ENCODE measurements around the gene SF3B1. TPM values are rescaled to one million over a fixed set of nuclear protein-coding genes. Genes with fewer than 3 reads are reported as not detected.
A peak's percentile ranks its signal among the peaks of the same experiment; 100 is the strongest.
"Not testable (repeated sequence)": the region's sequence is repeated elsewhere in the genome, so short reads cannot be mapped to it uniquely, and the experiment has no call there.

SF3B1 gene
- total RNA-seq, 1 experiment from 2014 or later, result 292 TPM

DNA sequence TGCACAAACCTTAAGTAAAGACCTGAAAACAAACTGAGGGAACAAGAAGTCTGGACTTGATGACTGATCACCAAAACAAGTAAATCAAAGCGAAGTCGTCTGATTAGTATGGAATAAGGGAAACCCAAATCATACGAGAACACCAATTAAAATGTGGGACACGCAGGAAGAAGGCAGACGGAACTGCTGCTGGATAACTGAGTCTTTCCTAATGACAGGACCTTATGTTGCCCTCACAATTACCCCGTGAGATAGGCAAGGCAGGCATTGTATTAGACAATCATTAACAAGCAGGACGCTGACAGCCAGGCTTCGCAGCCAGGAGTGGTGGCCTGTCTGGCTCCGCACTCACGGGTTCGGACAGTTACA, 17.9 kb upstream of the SF3B1 start:
- Histone ChIP-seq H3K9me3 (replicated peaks) (no peaks in the 10 kb centered on the region), H3K27ac (peak overlapping the region; percentile 50), H3K27me3 (no peaks in the 10 kb centered on the region), H3K4me1 (peaks cover 4% of the 10 kb centered on the region; the same call in 1 of the 2 replicates), H3K4me3 (peak overlapping the region; percentile 81), H3K36me3 (0 out of 2 replicates have a peak, but pooled peaks cover 2% of the 10 kb centered on the region)
- no peak for DNase-seq

- not testable (repeated sequence) for H3K4me3 ChIP-seq; H3K27ac ChIP-seq; DNase-seq; H3K9me3 ChIP-seq (replicated peaks); H3K4me1 ChIP-seq; H3K27me3 ChIP-seq; H3K36me3 ChIP-seq
Measured at GRCh38 chr2:197450935-197451358, 16.1 kb upstream of the SF3B1 start.

GRCh38 chr2:197450465-197450864, 15.6 kb upstream of the SF3B1 start:
- no peak overlapping the region for H3K4me3 ChIP-seq
- DNase-seq, result no peak

DNA sequence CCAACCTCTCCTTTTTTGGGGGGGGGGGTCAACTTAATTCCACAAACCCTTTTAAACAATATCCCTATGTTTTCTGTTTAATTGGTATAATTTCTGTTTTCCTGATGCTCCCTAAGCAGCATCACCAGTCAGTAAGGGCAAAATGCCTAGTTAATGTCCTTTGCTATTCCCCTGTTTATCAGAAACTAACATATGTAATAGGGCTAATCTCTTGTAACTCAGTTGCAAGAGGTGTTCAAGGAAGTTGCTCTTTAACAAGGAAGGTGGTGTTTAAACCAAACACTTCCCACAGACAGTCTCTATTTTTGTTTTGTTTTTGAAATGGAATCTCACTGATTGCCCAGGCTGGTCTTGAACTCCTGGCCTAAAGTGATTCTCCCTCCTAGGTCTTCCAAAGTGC, 12.0 kb upstream of the SF3B1 start:
- no peaks in the 10 kb centered on the region for H3K27me3 ChIP-seq
- H3K36me3 ChIP-seq, result no peaks in the 10 kb centered on the region
- H3K27ac ChIP-seq, result no peak overlapping the region
- no peak for DNase-seq
- H3K4me1 ChIP-seq, result no peaks in the 10 kb centered on the region
- H3K9me3 ChIP-seq (replicated peaks), result no peaks in the 10 kb centered on the region
- H3K4me3 ChIP-seq, result no peak overlapping the region

More at GRCh38 chr2:197450465-197450864, 15.6 kb upstream of the SF3B1 start:
- H3K36me3 ChIP-seq, result 0 out of 2 replicates have a peak, but pooled peaks cover 2% of the 10 kb centered on the region
- H3K27ac ChIP-seq, result no peak overlapping the region
- H3K27me3 ChIP-seq, result no peaks in the 10 kb centered on the region
- peaks cover 4% of the 10 kb centered on the region; the same call in 1 of the 2 replicates for H3K4me1 ChIP-seq
- H3K9me3 ChIP-seq (replicated peaks), result no peaks in the 10 kb centered on the region

GRCh38 chr2:197445746-197446145, 10.9 kb upstream of the SF3B1 start:
- DNase-seq, result no peak
- Histone ChIP-seq H3K36me3 (no peaks in the 10 kb centered on the region), H3K27ac (no peak overlapping the region), H3K4me3 (no peak overlapping the region), H3K9me3 (replicated peaks) (no peaks in the 10 kb centered on the region), H3K4me1 (no peaks in the 10 kb centered on the region), H3K27me3 (no peaks in the 10 kb centered on the region)

DNA sequence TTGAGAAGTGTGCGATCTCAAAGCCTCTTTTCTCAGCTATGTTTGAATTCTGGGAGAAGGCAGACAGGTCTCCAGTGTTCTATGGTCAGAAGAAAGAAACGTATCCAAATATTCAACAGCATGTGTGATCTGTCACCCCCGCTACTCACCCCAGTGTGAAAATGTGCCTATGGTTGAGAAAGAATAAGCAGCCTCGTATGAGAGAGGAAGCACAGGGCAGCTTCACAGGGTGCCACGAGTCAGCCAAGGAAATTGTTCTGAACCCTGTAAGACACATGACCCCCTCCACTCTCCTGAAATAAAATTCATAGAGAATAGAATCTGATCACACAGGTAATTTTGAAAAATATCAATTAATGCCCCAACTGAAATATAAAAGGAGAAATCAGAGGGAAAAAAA, 8.0 kb upstream of the SF3B1 start:
- Histone ChIP-seq H3K36me3 (no peaks in the 10 kb centered on the region), H3K4me1 (no peaks in the 10 kb centered on the region), H3K27me3 (no peaks in the 10 kb centered on the region), H3K9me3 (replicated peaks) (no peaks in the 10 kb centered on the region), H3K4me3 (no peak overlapping the region), H3K27ac (no peak overlapping the region)
- DNase-seq, result no peak

DNA sequence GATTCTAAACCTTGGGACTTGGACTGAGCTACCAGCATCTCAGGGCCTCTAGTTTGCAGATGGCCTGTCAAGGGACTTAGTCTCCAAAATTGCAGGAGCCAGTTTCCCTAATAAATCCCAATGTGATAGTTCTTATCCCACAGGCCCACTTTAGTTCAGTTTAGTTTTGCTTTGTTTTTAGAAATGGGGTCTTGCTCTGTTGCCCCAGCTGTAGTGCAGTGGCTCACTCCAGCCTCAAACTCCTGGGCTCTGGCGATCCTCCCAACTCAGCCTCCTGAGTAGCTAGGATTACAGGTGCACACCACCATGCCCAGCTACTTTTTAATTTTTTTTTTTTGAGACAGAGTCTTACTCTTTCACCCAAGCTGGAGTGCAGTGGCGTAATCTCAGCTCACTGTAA, 2.6 kb upstream of the SF3B1 start:
- Histone ChIP-seq H3K9me3 (replicated peaks) (no peaks in the 10 kb centered on the region), H3K4me3 (no peak overlapping the region), H3K27ac (no peak overlapping the region), H3K36me3 (no peaks in the 10 kb centered on the region; the same call in 1 of the 2 replicates), H3K27me3 (no peaks in the 10 kb centered on the region), H3K4me1 (0 out of 2 replicates have a peak, but pooled peaks cover 5% of the 10 kb centered on the region)
- DNase-seq, result no peak

DNA sequence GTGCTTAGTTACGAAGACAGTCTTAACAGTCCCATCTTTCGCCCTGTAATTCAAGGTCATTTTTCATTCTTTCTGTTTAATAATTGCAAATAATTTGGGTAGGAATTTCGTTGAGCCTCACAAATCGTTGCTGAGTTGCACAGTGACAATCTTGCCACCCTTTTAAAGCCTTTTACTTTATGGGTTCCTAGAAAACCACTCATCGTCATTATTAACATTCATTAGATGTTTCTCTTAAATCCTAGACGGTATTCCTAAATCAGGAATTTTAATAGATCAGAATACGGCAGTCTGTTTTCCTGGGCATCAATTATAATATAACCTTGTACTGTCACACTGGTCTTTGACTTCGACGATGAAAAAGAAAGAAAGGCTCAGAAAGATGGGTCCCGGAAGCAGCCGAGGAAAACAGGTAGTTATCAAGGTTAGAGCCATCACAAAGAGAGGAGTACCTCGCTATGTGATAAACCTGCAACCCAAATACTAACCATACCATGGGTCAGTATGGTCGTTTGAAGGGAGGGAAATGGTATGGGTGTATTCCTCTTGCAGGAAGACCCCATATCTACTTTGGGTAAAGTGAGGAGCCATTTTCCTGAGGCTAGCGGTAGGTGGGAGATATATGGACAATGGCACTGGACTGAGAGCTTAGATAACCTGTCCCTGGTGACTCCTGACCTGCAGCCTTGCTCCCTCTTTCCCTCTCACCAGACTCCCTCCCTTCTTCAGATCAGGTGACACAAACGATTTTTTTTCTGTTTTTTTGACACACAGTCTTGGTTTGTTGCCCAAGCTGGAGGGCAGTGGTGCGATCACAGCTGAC, 981 bp upstream of the SF3B1 start:
- peak in 1 of 2 experiments; percentile 28 for DNase-seq
- Histone ChIP-seq H3K27ac (peak overlapping the region; percentile 96), H3K4me1 (0 out of 2 replicates have a peak, but pooled peaks cover 5% of the 10 kb centered on the region), H3K36me3 (no peaks in the 10 kb centered on the region; the same call in 1 of the 2 replicates), H3K9me3 (replicated peaks) (no peaks in the 10 kb centered on the region), H3K27me3 (no peaks in the 10 kb centered on the region), H3K4me3 (peak overlapping the region; percentile 89)

DNA sequence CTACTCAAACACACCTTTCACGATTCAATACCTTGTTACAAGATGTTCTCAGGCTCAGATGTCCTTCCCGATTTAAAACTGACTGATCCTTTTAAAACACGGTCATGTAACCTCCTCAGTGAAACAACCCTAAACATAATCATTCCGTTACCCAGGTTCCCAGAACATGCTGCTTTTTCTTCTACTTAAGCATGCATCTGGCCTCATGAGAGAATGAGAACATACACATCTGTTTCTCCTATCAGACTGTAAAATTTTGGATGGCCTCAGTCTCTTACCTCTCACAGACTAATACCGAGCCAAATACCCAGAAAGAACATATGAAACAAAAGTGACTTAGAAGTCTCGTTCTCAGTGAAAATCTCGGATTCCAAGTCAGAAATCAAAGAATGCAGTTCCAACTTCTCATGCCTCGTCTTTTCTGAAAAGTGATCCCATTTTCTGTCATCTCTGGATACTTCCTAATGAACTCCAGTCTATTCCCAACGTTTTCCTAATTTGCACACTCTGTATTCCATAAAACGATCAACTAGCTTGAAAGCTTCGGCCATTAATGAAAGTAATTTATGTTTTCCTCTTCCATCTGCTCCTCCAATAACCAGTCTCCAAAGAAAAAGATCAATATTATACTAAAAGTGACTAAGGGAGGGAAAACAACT, 919 bp downstream of the SF3B1 start:
- DNase-seq, result peak in 1 of 2 experiments; percentile 11
- peak overlapping the region; percentile 89 for H3K4me3 ChIP-seq
- no peaks in the 10 kb centered on the region for H3K27me3 ChIP-seq
- no peaks in the 10 kb centered on the region for H3K9me3 ChIP-seq (replicated peaks)
- peaks cover 5% of the 10 kb centered on the region; the same call in 1 of the 2 replicates for H3K36me3 ChIP-seq
- H3K27ac ChIP-seq, result peak overlapping the region; percentile 96
- H3K4me1 ChIP-seq, result 0 out of 2 replicates have a peak, but pooled peaks cover 5% of the 10 kb centered on the region

GRCh38 chr2:197432527-197432926, 2.3 kb downstream of the SF3B1 start:
- not testable (repeated sequence) for H3K27ac ChIP-seq; DNase-seq; H3K36me3 ChIP-seq; H3K4me1 ChIP-seq; H3K4me3 ChIP-seq; H3K27me3 ChIP-seq; H3K9me3 ChIP-seq (replicated peaks)

- Histone ChIP-seq H3K4me1 (0 out of 2 replicates have a peak, but pooled peaks cover 5% of the 10 kb centered on the region), H3K27me3 (no peaks in the 10 kb centered on the region), H3K9me3 (replicated peaks) (no peaks in the 10 kb centered on the region), H3K36me3 (peaks cover 10% of the 10 kb centered on the region; the same call in 1 of the 2 replicates), H3K27ac (no peak overlapping the region), H3K4me3 (no peak overlapping the region)
- DNase-seq, result no peak
Measured at GRCh38 chr2:197431858-197432257, 3.0 kb downstream of the SF3B1 start.

GRCh38 chr2:197427986-197428385, 6.8 kb downstream of the SF3B1 start:
- Histone ChIP-seq H3K4me1 (0 out of 2 replicates have a peak, but pooled peaks cover 2% of the 10 kb centered on the region), H3K4me3 (no peak overlapping the region), H3K27me3 (no peaks in the 10 kb centered on the region), H3K36me3 (peaks cover 18% of the 10 kb centered on the region; the same call in 1 of the 2 replicates), H3K9me3 (replicated peaks) (no peaks in the 10 kb centered on the region), H3K27ac (no peak overlapping the region)
- DNase-seq, result no peak

GRCh38 chr2:197426723-197427603, 7.9 kb downstream of the SF3B1 start:
- no peak overlapping the region for H3K27ac ChIP-seq

DNA sequence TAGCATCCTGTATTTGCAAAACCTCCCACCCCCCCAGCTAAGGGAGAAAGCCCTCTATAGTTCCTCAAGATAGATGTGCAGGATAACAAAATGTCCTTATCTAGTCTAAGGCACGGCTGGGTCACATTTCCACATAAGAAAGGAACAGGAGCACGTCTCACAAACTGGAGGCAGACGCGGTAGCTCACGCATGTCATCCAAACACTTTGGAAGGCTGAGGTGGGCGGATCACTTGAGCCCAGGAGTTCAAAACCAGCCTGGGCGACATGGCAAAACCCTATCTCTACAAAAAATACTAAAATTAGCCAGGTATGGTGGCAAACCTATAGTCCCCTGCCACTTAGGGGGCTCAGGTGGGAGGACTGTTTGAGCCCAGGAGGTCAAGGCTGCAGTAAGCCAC, 9.3 kb downstream of the SF3B1 start:
- DNase-seq, result no peak
- Histone ChIP-seq H3K27me3 (no peaks in the 10 kb centered on the region), H3K4me3 (no peak overlapping the region), H3K4me1 (no peaks in the 10 kb centered on the region), H3K27ac (no peak overlapping the region), H3K9me3 (replicated peaks) (no peaks in the 10 kb centered on the region), H3K36me3 (peaks cover 32% of the 10 kb centered on the region)

More at GRCh38 chr2:197426723-197427603, 7.9 kb downstream of the SF3B1 start:
- H3K4me1 ChIP-seq, result no peaks in the 10 kb centered on the region
- peaks cover 18% of the 10 kb centered on the region; the same call in 1 of the 2 replicates for H3K36me3 ChIP-seq
- DNase-seq, result no peak
- no peak overlapping the region for H3K4me3 ChIP-seq
- H3K27me3 ChIP-seq, result no peaks in the 10 kb centered on the region
- no peaks in the 10 kb centered on the region for H3K9me3 ChIP-seq (replicated peaks)
